Activated T-cell treated with anti-CD3 and anti-CD28 coated beads, Interleukin-2, amount 50 U/mL, for 1 hour (primary cell): ENCODE measurements around the gene TFAP2C.
"Not testable (repeated sequence)": the region's sequence is repeated elsewhere in the genome, so short reads cannot be mapped to it uniquely, and the experiment has no call there.

Experiments
- DNase-seq: peaks from one replicate; pipeline ENCODE4 v3.0.0-alpha.2; 2020

TFAP2C gene

GRCh38 chr20:56657879-56658278 is 28.8 kb downstream of the TFAP2C start:
- no peak for DNase-seq

GRCh38 chr20:56658341-56658947 is 29.3 kb downstream of the TFAP2C start:
- DNase-seq = not testable (repeated sequence)

GRCh38 chr20:56663660-56664059 is 34.6 kb downstream of the TFAP2C start:
- DNase-seq = no peak

DNA sequence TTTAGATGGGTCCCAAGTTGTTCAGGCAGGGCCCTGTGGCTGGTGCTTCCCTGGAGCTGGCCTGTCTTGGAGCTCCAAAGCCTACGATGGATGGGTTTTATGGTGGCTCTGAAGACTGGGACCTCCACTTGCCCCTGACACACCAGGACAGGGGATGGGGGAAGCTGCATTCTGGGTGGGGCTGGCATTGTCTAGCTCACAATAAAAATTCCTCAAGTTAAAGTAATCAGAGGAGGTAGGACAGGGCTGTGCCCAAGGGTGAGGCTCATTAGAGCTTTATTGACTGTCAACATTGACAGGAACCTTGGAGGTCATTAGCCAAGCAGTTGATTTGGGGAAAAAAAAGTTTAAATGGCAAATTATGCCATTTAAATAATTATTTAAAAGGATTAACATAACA is 35.7 kb downstream of the TFAP2C start:
- no peak for DNase-seq

DNA sequence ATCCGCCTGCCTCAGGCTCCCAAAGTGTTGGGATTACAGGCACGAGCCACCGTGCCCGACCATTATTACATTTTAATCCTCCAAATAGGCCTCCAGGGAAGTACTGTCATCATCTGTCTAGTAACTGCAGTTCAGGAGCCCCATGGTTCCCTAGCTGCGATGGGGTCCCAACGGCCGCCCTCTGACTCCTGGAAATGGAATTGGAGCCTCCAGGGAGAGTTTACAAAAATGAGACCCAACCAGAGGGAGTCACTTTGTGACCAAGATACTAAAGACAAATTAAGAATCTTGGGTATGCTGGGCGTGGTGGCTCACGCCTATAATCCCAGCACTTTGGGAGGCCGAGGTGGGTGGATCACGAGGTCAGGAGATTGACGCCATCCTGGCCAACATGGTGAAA is 36.7 kb downstream of the TFAP2C start:
- no peak for DNase-seq

DNA sequence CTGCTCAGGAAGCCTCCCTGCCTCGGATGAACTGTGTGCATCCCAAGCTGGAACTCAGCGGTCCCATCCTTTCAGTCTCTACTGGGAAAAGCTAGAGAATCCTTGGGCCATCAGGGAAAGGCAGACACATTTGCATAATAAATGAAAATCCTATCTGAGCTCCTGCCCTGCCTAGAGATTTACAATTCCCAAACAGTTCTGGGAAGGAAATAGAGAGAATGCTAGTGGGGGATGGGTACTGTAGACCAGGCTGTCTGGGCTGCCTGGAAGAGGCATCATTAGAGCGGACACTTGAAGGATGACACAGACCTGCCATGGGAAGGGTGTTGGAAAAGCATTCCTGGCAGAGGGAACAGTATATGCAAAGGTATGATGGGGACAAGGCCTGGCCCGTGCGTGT is 44.3 kb downstream of the TFAP2C start:
- DNase-seq = no peak

DNA sequence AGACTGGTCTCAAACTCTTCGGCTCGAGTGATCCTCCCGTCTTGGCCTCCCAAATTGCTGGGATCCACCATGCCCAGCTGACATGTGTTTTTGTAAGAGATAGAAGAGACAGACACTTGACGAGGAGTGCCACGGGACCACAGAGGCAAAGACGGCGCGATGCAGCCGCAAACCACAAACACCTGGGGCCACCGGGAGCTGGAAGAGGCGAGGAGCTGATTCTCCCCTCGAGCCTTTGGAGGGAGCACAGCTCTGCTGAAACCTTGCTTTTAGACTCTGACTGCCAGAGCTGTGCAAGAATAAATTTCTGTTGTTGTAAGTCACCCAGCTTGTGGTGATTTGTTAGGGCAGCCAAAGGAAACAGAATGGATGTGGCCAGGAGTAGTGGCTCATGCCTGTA is 46.9 kb downstream of the TFAP2C start:
- DNase-seq = no peak

DNA sequence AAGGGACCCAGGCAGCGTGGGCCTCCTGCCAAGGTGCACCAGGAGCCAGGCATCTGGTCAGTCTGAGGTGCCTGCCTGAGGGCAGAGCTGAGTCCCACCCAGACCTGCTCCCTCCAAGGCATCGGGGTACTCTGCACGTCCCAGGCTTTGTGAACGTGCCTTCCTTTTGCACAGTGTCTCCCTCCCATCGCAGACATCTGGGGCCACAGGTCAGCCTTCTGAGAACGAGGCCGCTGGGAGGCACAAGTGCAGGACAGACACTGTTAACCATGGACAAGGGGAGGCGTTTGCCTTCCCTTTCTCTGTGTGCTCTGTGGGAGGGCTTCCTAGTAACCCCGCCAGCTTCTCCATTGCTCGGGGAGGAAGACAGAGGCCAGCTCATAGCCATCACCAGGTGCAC is 47.6 kb downstream of the TFAP2C start:
- DNase-seq = no peak

DNA sequence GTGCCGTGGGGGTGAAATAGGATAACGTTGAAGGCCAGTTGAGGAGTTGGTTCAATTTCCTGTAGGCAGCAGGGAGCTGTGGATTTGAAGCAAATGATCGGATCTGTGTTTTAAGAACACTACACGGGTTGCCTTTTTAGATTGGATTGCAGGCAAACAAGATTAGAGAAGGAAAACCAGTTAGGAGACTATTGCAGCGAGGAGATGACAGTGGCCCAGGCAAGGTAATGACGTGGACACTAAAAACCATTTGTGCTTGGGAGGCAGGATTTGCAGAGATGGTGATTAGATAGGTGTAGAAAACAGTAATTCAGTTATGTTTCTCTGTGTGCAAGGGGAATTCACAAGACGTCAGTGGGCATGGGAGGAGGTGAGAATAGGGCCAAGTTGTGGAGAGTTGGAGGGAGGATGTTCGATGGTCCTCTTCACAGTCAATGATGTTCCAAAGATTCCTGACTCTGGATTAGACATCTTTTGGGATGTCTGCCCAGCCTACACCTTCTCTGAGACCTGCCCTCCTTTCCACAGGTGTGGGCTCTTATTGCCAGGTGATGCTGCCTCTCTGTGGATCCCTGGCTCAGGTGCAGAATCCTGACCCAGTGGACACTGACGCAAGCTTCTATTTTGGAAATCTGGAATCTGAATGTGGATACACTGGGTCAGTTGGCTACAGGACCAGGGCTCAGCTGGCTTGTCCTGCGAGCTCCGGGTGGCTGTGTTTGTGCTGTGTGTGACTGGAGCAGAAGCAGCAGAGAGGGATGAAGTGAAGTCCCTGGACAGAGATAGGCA is 54.2 kb downstream of the TFAP2C start:
- no peak for DNase-seq

DNA sequence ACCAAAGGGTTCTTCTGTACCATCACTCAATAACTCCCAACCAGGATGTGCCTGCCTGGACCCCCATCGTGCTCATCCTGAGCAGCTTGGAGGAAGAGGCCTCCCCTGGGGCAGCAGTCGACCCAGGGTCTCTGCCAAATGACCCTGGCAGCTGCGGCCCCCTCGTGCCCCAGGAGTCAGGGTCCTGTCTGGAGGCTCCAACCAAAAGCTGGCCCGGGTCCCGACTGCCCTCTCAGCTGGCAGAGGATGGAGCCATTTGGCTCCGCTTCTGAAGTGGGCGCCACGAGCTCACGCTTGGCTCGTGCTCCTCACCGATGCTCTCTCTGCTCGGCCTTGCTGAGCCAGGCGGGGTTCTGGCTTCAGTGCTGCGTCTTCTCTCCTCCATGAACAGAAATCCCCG is 56.8 kb downstream of the TFAP2C start:
- DNase-seq = no peak

DNA sequence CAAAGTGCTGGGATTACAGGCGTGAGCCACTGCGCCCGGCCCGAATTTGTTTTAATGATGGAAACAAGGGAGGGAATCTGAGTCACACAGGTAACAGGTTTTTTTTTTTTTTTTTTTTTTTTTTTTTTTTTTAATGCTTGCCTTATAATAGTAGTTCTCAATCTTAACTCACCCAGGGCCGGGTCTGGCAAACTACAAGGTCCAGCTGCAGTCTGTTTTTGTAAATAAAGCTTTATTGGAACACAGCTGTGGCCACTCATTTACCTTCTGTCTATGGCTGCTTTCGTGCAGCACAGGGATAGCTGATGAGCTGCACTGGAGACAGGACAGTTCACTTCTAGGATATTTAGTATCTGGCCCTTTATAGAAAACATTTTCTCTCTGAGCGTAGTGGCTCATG is 58.0 kb downstream of the TFAP2C start:
- DNase-seq = no peak

DNA sequence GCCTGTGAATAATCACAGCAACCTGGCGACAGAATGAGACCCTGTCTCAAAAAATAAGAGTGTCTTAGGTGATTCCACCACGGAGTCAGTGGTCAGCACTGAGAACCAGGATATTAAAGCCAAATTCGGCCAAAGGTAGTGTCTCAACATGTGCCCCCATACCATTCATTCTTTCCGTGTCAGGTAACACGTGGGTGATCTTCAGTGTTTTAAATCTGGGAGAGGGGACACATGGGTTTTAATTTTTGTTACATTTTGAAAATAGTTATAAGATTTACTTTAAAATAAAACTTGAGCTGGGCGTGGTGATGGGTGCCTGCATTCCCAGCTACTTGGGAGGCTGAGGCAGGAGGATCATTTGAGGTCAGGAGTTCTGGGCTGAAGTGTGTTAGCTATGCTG is 59.0 kb downstream of the TFAP2C start:
- DNase-seq = no peak
